Right ventricle myocardium inferior (tissue), 1 donor: Measurements from ENCODE around the gene GRIN2A. TPM values are rescaled to one million over a fixed set of nuclear protein-coding genes. Genes with fewer than 3 reads are reported as not detected.
A peak's percentile ranks its signal among the peaks of the same experiment; 100 is the strongest.

Experiments used
- ATAC-seq: fragments of 200-7000 bp; cut with Tn5 transposase; one replicate; pipeline ENCODE4 v1.9.1; 2020; ENCODE audit warnings: mild to moderate bottlenecking, moderate library complexity
- DNase-seq: peaks from one replicate; pipeline ENCODE4 v3.0.0; 2021; ENCODE audit errors: missing footprints
- intact Hi-C: fragments of 100-400 bp; cut with DNase I; formaldehyde crosslinking; loops from one replicate; pipeline ENCODE4 v1.11.0; 2022
- total RNA-seq: library from RNA; stranded (reverse); fragmentation: NEBNext Ultra II Directional; extraction: Animal tissue kit (Norgen Biotek cat#: 25700); gene quantifications from one replicate; pipeline ENCODE4 v1.2.1, GENCODE V29; 2021
- donor health status: DM: no; HTN: yes; CAD: no; lungs with severe emphysema.

GRIN2A gene
- total RNA-seq, 1 donor from 2014 or later: 4.3 TPM

DNA sequence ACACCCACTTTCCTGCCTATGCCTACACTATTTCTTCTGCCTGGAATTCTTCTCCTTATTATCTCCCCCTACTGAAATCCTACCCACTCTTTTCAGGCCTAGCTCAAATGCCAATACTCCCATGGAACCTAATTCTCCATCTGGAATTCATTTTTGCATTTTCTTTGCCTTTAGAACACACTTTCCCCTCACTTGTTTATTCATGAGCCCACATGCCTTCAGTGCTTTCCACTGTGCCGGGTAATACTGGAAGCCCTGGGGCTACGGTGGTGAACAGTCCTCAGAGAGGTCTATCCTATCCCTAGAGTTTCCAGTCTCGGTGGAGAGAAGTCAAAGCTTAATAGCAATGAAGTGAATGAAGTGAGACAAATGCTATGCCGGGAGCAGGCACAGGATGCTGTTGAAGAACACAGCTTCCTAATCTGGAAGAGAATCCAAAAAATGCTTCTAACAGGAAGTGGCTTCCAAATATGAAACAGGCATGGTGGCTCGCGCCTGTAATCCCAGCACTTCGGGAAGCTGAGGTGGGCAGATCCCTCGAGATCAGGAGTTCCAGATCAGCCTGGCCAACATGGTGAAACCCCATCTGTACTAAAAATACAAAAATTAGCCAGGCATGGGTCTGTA is 322.4 kb downstream of the GRIN2A start:
- ATAC-seq (no peak), DNase-seq (no peak)
- intact Hi-C loops: no loop called here

DNA sequence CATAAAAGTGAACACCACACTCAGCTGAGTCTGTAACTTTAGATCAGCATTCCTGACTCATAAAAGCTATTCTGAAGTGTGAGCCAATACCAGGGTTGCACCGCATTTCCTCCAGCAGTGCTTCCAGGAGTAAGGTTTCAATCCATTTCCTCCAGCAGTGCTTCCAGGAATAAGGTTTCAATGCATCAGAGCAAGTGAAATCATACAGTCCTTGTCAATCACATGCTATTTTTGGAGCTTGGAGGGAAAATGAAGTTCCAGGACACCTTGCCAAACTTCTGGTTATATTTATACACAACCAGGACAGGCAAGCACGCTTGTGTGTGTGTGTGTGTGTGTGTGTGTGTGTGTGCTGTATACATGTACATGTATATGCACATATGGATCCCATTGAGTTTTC is 327.6 kb downstream of the GRIN2A start:
- intact Hi-C loops: loop anchor here (5.0 kb wide), 1 partner anchor 328 kb away; the partner anchor contains the start of gene GRIN2A
- DNase-seq (no peak), ATAC-seq (peak; percentile 80)

DNA sequence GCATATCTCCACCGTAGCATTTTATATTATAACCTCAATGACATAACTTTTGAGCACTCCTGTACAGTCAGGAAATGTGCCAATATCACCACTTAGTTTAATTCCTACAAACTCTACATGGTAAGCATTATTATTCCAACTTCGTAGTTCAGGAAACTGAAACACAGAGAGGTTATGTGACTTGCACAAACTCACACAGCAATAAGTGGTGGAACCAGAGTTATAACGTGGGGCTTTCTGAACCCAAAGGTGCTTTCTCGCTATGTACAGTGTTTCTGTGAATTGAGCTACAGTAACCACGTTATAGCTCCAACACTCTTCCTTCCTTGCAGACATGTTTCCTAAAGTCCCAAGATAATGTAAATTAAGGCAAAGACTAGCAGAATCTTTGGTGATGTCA is 330.2 kb downstream of the GRIN2A start:
- intact Hi-C loops: loop anchor here (5.0 kb wide), 1 partner anchor 330 kb away; the partner anchor contains the start of gene GRIN2A
- ATAC-seq: no peak
- DNase-seq: no peak

DNA sequence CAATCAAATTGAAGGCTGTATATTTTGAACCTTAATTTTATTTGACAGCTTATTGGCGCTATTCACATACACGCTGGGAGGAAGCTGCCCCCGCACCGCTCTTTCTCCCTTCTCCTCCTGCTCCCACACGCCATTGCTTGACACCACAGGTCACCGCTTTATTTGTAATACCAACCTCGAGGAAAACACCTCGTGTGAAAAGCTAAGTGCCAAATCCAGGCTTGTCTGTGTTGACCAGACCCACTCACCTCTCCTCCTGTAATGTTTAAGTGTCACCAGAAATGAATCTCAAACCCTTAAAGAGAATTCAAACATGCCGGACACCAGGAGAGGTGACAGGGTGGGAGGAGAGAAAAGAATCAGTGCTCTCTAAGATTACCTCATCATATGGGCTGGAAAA is 331.4 kb downstream of the GRIN2A start:
- ATAC-seq: no peak
- no peak for DNase-seq
- intact Hi-C loops: loop anchor here (5.0 kb wide), 1 partner anchor 331 kb away; the partner anchor contains the start of gene GRIN2A

DNA sequence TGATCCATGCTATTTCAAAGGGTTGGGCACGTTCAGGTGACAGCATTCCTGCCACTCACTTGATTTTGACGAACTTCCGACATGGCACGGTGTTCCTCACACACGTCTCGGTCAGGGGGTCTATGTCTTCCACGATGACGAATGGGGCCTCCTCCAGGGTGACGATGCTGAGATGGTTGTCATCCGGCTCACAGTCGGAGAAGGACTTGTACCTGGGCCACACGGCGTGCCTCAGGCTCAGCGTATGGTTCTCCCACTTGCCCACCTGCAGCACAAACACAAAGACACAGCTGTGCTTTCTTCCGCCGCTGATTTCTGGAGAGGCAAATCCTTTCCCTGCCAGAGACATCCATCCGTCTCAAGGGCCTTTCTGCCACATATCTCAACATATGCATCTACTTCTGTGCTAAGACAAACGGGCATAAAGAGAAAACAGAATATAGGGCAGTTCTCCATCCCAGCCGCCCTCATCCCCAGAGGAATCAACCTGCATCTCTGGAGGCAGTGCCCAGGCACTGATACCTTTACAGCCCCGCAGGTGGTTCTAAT is 332.5 kb downstream of the GRIN2A start:
- DNase-seq: no peak
- ATAC-seq: no peak
- intact Hi-C loops: loop anchor here (5.0 kb wide), 1 partner anchor 333 kb away; the partner anchor contains the start of gene GRIN2A

DNA sequence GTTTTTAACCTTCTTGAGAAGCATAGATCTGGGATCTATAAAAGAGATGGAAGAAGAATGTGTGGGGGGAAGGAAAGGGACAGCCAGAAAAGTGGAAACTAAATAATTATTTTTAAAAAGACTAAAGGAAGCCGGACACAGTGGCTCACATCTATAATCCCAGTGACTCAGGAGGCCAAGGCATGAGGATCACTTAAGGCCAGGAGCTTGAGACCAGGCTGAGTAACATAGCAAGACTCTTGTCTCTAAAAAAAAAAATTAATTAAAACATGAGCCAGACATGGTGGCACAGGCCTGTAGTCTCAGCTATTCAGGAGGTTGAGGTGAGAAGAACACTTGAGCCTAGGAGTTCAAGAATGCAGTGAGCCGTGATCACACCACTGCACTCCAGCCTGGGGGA is 335.1 kb downstream of the GRIN2A start:
- ATAC-seq: no peak
- DNase-seq: no peak
- intact Hi-C loops: no loop called here

DNA sequence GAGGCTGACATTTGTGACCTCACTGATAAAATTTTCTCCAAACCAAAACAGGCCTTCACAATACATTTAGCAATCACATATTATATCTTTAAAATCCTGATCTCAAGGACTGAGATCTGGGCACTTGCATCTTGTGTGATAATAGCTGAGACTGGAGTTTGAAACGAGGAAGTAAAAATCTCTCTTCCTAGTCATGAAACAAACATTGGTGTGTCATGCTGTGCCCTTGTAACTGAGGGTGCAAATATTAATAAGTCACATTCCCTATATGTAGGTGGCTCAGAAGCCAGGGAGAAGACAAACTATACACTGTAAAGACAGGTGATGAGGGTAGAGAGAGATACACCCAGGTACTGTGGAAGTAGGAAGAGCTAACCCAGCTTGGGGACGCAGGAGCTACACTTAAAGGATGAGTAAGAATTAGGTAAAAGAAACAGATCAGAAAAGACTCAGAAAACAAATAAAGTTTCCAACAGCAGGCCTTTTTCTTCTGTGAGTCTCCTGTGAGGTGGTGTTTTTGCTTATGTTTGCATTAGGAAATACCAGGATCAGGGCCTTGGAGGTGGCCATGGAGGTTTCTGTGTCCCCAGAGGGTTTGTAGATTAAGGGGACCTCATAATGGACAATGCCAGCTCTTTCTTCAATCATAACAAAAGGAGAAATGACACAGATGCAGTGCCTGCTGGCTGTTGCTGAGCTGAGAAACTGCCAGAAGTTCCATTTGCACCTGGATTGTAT is 335.7 kb downstream of the GRIN2A start:
- intact Hi-C loops: no loop called here
- ATAC-seq (no peak), DNase-seq (no peak)

DNA sequence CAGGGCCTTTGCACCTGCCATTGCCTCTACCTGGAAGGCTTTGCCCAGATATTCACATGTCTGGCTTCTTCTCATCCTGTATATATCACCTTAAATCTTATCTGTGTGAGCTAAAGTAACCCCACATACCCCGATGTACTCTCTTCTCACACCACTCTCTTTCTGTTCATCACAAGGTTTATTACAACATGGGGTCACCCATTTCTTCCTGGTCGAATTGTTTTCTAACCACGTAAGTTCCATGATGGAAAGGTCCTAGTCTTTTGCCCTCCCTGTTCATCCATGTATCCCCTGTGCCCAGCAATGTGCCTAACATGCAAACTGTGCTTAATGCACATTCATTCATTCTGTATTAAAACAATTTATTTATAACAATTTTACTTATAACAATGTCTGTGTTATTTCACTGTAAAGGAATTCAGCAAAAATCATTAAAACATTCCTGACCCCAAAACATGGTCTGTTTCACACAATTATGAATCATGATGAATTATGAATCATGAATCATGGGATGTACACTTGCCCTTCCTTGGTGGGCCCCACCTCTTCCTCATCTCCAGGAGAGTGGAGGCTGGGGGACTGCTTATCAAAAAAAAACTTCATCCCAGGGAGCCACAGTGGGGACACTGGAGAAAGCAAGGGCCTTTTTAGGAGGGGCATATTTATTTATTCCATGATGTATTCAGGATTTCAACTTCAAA is 336.4 kb downstream of the GRIN2A start:
- DNase-seq (no peak), ATAC-seq (no peak)
- intact Hi-C loops: no loop called here

DNA sequence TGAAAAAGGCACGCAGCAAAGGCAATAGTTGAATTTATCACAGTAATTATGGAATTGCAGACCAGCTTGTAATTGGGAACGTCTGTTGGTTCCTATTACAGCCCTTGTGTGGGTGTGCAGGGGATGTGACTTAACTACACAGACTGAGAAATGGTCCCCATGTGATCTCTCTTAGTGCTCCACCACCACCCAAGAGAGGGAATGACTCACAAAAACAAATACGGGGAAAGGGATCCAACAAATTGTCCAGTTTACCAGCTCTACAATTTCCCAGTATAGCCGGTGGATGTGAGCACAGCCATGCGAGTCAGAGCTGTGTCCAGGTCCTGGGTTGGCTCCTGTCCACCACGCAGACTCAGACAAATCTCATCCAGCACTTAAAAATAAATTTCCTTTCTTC is 337.9 kb downstream of the GRIN2A start:
- ATAC-seq (no peak), DNase-seq (no peak)
- intact Hi-C loops: no loop called here

DNA sequence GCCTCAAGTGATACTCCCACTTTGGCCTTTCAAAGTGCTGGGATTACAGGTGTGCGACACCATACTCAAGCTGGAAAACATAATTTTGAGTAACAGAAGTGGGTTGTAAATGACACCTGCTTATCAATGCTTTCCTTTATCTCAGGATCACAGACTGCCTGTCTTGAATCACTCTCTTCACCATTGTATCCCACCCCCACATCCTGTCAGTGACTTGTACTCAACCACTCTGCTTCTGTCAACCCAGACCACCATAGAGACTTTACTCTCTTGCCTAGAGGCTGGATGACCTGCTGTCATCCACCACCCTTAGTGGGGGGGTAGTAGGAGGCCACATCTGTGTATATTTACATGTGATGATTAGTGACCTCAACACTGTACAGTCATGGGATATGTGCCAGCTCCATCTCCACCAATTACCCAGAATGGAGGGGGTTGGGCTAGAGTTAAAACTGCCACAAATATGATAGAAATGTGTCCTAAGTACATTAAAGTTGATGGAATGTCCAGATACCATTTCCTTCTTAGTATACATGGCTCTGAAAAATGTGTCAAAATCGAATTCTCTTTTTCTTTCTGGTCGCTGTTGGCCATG is 338.7 kb downstream of the GRIN2A start:
- DNase-seq (no peak), ATAC-seq (no peak)
- intact Hi-C loops: no loop called here

DNA sequence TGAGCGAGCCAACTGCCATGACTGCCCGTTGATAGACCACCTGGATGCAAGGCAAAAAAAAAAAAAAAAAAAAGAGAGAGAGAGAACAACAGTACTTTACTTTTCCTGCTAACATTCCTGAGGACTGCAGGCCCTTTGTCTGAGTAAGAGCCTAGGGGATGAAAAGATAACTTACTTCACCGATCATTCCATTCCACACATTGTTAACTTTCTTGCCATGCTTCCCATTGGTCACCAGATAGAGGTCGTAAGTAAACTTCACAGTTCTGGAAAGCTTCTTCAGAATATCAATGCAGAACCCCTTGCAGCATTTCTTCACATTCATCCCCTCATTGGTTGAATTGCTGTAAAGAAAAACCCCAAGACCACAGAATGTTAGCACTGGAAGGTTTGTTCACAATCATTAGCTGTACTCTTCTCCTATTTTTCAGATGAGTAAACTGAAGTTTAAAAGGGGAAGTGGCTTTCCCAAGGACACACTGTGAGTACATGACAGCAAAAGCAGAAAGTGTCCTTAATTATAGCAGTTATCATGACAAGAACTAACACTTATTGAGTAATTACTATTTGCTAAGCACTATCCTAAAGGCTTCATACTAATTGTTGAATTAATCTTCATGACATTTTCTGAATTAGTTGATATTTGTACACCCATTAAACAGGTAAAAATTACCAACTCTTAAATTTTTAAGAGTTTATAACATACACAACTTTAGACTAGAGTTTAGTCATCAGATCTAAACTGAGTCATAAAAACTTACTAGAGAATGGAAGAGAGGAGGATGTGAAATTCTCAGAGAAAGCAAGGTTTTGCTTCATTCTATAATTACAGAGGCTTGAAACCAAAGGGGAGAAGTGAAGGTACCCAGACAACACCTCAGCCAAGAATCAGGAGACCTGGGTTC is 341.2 kb downstream of the GRIN2A start:
- ATAC-seq (no peak), DNase-seq (no peak)
- intact Hi-C loops: no loop called here

DNA sequence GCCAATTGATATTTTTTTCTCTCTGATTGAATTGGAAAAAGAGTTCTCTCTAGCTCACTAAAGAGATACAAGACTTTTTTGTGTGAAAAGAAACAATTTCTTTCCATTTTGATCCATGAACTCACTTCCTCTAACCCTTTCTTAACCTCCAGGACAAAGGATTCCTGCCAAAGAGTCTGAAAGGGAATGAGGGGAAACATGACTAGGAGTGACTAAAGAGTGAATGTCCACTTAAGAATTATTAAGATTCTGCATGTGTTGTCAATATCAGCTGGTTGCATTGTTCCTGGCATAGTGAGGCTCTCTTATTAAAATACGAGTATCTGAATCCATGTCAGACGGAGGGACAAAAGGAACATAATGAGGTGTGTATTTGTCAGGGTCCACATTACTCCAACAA is 344.7 kb downstream of the GRIN2A start:
- DNase-seq: no peak
- intact Hi-C loops: no loop called here
- ATAC-seq: no peak

DNA sequence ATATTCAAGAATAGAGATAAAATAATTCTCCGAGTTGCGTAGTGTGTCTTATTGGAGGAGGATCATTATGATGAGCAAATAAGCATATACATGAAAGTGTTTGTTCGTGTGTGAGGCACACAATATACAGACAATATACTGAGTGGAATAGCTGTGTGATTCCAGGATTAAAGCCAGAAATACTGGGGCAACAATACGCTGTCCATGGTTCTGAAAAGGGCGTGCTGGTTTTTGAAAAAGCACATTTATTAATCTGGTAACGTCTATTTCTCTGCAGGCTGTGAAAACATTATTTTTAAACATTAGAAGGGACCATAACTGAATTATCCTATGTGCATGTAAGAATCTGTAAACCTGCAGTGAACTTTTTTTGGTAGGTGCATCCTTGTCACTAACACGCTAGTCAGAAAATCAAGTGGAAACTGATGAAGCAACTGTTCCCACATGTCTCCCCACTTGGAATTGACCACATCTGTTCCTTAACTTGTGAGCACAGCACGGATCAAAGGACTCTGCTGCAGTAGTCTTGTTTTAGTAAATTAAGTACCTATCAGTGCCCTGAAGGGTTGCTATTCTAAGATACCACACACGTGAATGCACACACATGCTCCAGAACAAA is 346.0 kb downstream of the GRIN2A start:
- ATAC-seq (no peak), DNase-seq (no peak)
- intact Hi-C loops: no loop called here

DNA sequence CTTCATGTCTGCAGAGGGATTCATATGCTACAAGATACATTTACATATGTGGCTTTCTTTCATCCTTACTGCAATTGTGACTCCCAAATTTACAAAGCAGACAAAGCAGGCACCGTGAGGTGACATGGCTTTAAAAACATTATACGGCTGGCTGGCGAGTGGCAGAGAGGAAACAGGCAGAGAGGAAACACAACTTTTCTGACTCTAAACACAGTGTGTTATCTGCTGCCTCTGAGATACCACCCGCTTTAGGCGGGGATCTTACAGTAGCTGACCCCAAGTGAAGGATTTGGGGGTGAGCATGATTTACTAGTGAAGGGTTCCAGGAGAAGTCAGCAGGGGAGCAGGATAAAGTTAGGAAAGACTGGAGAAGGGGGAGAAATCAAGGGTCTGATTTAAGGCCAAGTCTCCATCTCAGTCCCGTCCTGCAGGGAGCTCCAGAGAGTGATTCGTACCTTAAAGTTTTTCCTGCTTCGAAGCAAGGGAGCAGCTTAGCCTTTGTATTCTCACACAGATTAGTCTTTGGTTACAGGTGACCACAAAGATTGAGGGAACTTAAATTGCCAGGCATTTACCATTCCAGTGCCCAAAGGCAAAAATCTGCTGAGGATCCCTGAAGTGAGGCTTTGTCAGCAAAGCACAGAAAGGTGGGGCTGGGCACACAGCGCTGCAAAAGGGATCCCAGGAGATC is 355.0 kb downstream of the GRIN2A start:
- ATAC-seq (no peak), DNase-seq (no peak)
- intact Hi-C loops: no loop called here

DNA sequence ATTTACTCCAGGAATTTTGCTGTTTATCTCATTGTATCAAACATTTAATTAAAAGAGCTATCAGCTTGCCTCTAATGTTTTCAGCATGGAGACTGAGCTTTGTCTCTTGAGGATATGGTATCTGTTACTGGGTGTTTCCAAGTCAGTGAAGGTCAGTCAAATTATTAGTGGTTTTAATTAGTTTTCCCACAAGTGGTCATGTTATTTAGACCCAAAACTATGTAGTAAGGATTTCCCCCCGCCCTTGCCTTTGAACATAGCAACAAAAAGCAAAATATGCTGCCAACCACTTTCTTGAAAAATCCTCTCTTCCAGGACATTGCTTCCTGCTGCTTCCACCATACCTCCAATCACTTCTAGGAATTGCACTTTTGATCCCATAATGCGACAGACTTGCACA is 355.6 kb downstream of the GRIN2A start:
- intact Hi-C loops: no loop called here
- no peak for DNase-seq
- no peak for ATAC-seq

DNA sequence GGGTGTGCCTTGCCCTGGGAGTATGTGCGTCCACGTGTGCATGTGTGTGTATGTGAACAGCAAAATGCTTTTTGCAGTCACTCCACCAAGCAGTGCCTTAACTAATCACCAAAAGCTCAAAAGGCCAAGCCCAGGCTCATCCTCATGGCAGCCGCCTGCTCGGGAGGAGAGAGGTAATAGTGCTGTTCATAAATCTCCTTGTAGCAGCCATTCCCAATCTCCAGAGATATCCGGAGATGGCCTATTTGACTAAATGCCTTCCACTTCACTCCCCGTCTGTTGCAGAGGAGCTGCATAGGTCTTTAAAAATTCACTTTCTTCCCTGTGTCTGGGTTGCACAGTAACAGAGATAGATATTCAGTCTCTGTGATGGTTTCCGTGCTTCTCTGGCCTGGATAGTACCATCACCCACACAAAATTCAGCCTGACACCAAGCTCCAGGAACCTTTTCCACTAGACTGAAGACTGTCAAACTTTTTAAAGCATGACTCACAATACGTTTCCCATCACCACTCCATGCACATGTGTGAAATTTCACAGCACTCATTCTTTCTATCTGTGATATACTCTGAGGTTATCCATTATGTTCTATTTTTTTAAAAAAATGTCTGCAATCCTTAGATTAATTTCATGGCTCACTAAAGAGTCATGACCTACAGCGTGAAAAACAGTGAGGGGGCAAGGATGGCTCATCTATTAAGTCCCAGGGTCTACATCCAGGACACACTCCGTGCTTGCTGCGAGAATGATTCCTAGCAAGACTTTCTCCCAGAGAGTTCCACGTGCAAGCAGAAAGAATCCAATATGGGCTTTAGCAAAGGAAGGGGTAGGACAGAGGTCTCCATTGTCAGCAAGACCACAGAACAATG is 357.8 kb downstream of the GRIN2A start:
- ATAC-seq (no peak), DNase-seq (no peak)
- intact Hi-C loops: no loop called here
